Testis (tissue), 3 donors: ENCODE measurements around the gene GDAP1L1. TPM values are rescaled to one million over a fixed set of nuclear protein-coding genes. Genes with fewer than 3 reads are reported as not detected.
A peak's percentile ranks its signal among the peaks of the same experiment; 100 is the strongest.

Experiments used
- DNase-seq: peaks from one replicate; pipeline ENCODE4 v3.0.0-alpha.2; 2019
- H3K27ac ChIP-seq, 2 donors: fragments of 200-600 bp; sonication (generic); one replicate each; pipeline ENCODE4 v1.5.1; 2019
- H3K27me3 ChIP-seq: fragments of 200-600 bp; sonication (generic); one replicate; pipeline ENCODE4 v1.5.1; 2019
- H3K36me3 ChIP-seq: fragments of 200-600 bp; sonication (generic); one replicate; pipeline ENCODE4 v1.5.1; 2017; ENCODE audit warnings: low read depth; ENCODE audit errors: missing control alignments
- H3K4me1 ChIP-seq: fragments of 200-600 bp; sonication (generic); one replicate; pipeline ENCODE4 v1.5.1; 2019
- H3K4me3 ChIP-seq, 2 donors: fragments of 200-600 bp; sonication (generic); one replicate each; pipeline ENCODE4 v1.5.1; 2017 to 2019
- H3K9me3 ChIP-seq: fragments of 200-600 bp; sonication (generic); one replicate; pipeline ENCODE4 v1.5.1; 2017
- CTCF ChIP-seq, 3 experiments: fragments of 450-650 bp in 2 of 3; fragments of 200-600 bp in 1 of 3; sonication (generic) in 1 of 3; IDR thresholded peaks; one replicate each; pipeline ENCODE4 v1.5.1; 2016 to 2019; ENCODE audit warnings: antibody characterized with exemption in 3 of 3, mild to moderate bottlenecking in 2 of 3, moderate library complexity in 1 of 3
- POLR2A ChIP-seq: fragments of 450-650 bp; IDR thresholded peaks from one replicate; pipeline ENCODE4 v1.6.1; 2017; ENCODE audit warnings: antibody characterized with exemption, mild to moderate bottlenecking, moderate library complexity
- WGBS, 2 donors: methylation state at CpG; one replicate each; pipeline ENCODE4 v1.1.5; 2018; 5-methylcytosine and 5-hydroxymethylcytosine counted together
- intact Hi-C: fragments of 100-400 bp; cut with DNase I; formaldehyde crosslinking; loops from one replicate; pipeline ENCODE4 v1.15.1; 2023; ENCODE audit warnings: low total_unique reads
- polyA plus RNA-seq: library from polyadenylated mRNA; stranded (reverse); fragments of 350-450 nt; fragmentation: Illumina TruSeq; extraction: RNeasy Lipid Tissue Mini Kit (QIAGEN cat#74804); gene quantifications from one replicate; pipeline ENCODE4 v1.2.3, GENCODE V29; 2014; ENCODE audit warnings: low read depth, low replicate concordance; ENCODE audit not compliant: insufficient read depth
- total RNA-seq, 2 donors: library from RNA; depleted of rRNA; stranded (reverse); fragments of >200 nt; gene quantifications; one replicate each; pipeline ENCODE4 v1.2.3, GENCODE V29; 2016

GDAP1L1 gene
- total and polyA plus RNA-seq, 3 donors from 2014 or later = 1.3 to 2.7 (median 1.7) TPM

- no peaks in the 10 kb centered on the region for H3K9me3 ChIP-seq
- TF ChIP-seq POLR2A (no peak), CTCF (IDR thresholded peaks at IDR 0.05) (no peak)
- peaks cover 22% of the 10 kb centered on the region for H3K4me1 ChIP-seq
- H3K27ac ChIP-seq = no peak overlapping the region
- H3K27me3 ChIP-seq = no peaks in the 10 kb centered on the region
- no peaks in the 10 kb centered on the region for H3K36me3 ChIP-seq
- intact Hi-C loops = no loop called here
- DNase-seq = no peak
- no peak overlapping the region for H3K4me3 ChIP-seq
- 40 to 42% methylated on average over 7 of the region's 7 CpGs for WGBS, 2 donors
Observed at GRCh38 chr20:44208165-44208564, 38.9 kb upstream of the GDAP1L1 start.

GRCh38 chr20:44208770-44209169 is 38.3 kb upstream of the GDAP1L1 start:
- peak overlapping the region; percentile 91 to 99 for H3K4me3 ChIP-seq
- H3K27me3 ChIP-seq = no peaks in the 10 kb centered on the region
- TF ChIP-seq CTCF (IDR thresholded peaks at IDR 0.05) (no peak), POLR2A (no peak)
- H3K27ac ChIP-seq = peak overlapping the region in 1 of 2 donors; percentile 94
- H3K4me1 ChIP-seq = peaks cover 22% of the 10 kb centered on the region
- intact Hi-C loops = no loop called here
- H3K9me3 ChIP-seq = no peaks in the 10 kb centered on the region
- DNase-seq = no peak
- WGBS, 2 donors = 27 to 28% methylated on average over 7 of the region's 7 CpGs
- no peaks in the 10 kb centered on the region for H3K36me3 ChIP-seq

GRCh38 chr20:44209686-44210405 is 37.3 kb upstream of the GDAP1L1 start:
- H3K27ac ChIP-seq = peak overlapping the region; percentile 94 to 96
- intact Hi-C loops = no loop called here
- DNase-seq = no peak
- H3K4me1 ChIP-seq = peaks cover 22% of the 10 kb centered on the region
- H3K27me3 ChIP-seq = no peaks in the 10 kb centered on the region
- H3K9me3 ChIP-seq = no peaks in the 10 kb centered on the region
- 0 to 2% methylated on average over 31 of the region's 31 CpGs for WGBS, 2 donors
- H3K36me3 ChIP-seq = no peaks in the 10 kb centered on the region
- H3K4me3 ChIP-seq = peak overlapping the region; percentile 91 to 99
- TF ChIP-seq CTCF (IDR thresholded peaks at IDR 0.05) (no peak), POLR2A (no peak)

- Histone ChIP-seq H3K4me3 (peak within 1 kb of the TSS; percentile 91 to 99), H3K9me3 (no peaks in the 10 kb centered on the region), H3K27ac (peak within 1 kb of the TSS; percentile 94 to 96), H3K4me1 (peaks cover 22% of the 10 kb centered on the region), H3K36me3 (no peaks in the 10 kb centered on the region), H3K27me3 (no peaks in the 10 kb centered on the region)
- intact Hi-C loops = no loop called here
- DNase-seq = peak; percentile 98
- no peak for TF ChIP-seq CTCF (IDR thresholded peaks at IDR 0.05)
- peak; percentile 74 for TF ChIP-seq POLR2A
- 0 to 1% methylated on average over 30 to 77 of the region's 79 CpGs for whole genome bisulfite sequencing, 2 donors
Observed at GRCh38 chr20:44210406-44211176, 36.5 kb upstream of the GDAP1L1 start, which contains the start of gene OSER1. Gene OSER1 (minus strand): TSS chr20:44210771. CDS start chr20:44206957, 3,814 bp downstream.
